GM23338 (cell line): ENCODE measurements around the gene GJB3.

Source experiments
- EZH2 ChIP-seq: fragments of 200-600 bp; sonication (generic); IDR thresholded peaks from one replicate; pipeline ENCODE4 v1.8.0; 2017; ENCODE audit warnings: antibody characterized with exemption, mild to moderate bottlenecking, low read depth; ENCODE audit not compliant: unreplicated experiment
- EZH2phosphoT487 ChIP-seq: fragments of 200-600 bp; sonication (generic); IDR thresholded peaks from one replicate; pipeline ENCODE4 v1.8.1; 2018; ENCODE audit warnings: antibody characterized with exemption; ENCODE audit not compliant: unreplicated experiment
- JUNB ChIP-seq: IDR thresholded peaks from one replicate; pipeline ENCODE4 v1.6.1; 2016; ENCODE audit warnings: antibody characterized with exemption; ENCODE audit not compliant: unreplicated experiment
- POLR2AphosphoS5 ChIP-seq: IDR thresholded peaks from 2 replicates; pipeline ENCODE4 v1.6.1; 2016; ENCODE audit warnings: antibody characterized with exemption, low read depth
- ZNF331 ChIP-seq: fragments of 250-450 bp; sonication (Bioruptor Pico); IDR thresholded peaks from 2 replicates; pipeline ENCODE4 v1.5.0; 2020; ENCODE audit warnings: low read depth, mild to moderate bottlenecking, moderate library complexity
- TF ChIP-seq, protein P1 (sequence below), 2 experiments: fragments of 200-600 bp in 1 of 2; sonication (generic) in 1 of 2; conservative IDR thresholded peaks; 2 replicates each; pipeline versions ENCODE4 v1.5.1 to v1.6.1; 2016 to 2017; ENCODE audit warnings: antibody characterized with exemption in 2 of 2, low read depth in 2 of 2, mild to moderate bottlenecking in 2 of 2, moderate library complexity in 1 of 2
- TF ChIP-seq, protein P2 (sequence below): IDR thresholded peaks from one replicate; pipeline ENCODE4 v1.6.1; 2018; ENCODE audit warnings: antibody characterized with exemption; ENCODE audit not compliant: unreplicated experiment

DNA sequence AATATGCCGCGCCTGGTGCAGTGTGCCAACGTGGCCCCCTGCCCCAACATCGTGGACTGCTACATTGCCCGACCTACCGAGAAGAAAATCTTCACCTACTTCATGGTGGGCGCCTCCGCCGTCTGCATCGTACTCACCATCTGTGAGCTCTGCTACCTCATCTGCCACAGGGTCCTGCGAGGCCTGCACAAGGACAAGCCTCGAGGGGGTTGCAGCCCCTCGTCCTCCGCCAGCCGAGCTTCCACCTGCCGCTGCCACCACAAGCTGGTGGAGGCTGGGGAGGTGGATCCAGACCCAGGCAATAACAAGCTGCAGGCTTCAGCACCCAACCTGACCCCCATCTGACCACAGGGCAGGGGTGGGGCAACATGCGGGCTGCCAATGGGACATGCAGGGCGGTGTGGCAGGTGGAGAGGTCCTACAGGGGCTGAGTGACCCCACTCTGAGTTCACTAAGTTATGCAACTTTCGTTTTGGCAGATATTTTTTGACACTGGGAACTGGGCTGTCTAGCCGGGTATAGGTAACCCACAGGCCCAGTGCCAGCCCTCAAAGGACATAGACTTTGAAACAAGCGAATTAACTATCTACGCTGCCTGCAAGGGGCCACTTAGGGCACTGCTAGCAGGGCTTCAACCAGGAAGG, 4.3 kb downstream of the GJB3 start:
- TF ChIP-seq, protein P1, sequence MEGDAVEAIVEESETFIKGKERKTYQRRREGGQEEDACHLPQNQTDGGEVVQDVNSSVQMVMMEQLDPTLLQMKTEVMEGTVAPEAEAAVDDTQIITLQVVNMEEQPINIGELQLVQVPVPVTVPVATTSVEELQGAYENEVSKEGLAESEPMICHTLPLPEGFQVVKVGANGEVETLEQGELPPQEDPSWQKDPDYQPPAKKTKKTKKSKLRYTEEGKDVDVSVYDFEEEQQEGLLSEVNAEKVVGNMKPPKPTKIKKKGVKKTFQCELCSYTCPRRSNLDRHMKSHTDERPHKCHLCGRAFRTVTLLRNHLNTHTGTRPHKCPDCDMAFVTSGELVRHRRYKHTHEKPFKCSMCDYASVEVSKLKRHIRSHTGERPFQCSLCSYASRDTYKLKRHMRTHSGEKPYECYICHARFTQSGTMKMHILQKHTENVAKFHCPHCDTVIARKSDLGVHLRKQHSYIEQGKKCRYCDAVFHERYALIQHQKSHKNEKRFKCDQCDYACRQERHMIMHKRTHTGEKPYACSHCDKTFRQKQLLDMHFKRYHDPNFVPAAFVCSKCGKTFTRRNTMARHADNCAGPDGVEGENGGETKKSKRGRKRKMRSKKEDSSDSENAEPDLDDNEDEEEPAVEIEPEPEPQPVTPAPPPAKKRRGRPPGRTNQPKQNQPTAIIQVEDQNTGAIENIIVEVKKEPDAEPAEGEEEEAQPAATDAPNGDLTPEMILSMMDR (conservative IDR thresholded peaks at IDR 0.05; ENCODE audit: low read depth in 2 of 2): no peak
- no peak for TF ChIP-seq EZH2
- no peak for TF ChIP-seq POLR2AphosphoS5
- TF ChIP-seq JUNB: no peak
- TF ChIP-seq, protein P2, sequence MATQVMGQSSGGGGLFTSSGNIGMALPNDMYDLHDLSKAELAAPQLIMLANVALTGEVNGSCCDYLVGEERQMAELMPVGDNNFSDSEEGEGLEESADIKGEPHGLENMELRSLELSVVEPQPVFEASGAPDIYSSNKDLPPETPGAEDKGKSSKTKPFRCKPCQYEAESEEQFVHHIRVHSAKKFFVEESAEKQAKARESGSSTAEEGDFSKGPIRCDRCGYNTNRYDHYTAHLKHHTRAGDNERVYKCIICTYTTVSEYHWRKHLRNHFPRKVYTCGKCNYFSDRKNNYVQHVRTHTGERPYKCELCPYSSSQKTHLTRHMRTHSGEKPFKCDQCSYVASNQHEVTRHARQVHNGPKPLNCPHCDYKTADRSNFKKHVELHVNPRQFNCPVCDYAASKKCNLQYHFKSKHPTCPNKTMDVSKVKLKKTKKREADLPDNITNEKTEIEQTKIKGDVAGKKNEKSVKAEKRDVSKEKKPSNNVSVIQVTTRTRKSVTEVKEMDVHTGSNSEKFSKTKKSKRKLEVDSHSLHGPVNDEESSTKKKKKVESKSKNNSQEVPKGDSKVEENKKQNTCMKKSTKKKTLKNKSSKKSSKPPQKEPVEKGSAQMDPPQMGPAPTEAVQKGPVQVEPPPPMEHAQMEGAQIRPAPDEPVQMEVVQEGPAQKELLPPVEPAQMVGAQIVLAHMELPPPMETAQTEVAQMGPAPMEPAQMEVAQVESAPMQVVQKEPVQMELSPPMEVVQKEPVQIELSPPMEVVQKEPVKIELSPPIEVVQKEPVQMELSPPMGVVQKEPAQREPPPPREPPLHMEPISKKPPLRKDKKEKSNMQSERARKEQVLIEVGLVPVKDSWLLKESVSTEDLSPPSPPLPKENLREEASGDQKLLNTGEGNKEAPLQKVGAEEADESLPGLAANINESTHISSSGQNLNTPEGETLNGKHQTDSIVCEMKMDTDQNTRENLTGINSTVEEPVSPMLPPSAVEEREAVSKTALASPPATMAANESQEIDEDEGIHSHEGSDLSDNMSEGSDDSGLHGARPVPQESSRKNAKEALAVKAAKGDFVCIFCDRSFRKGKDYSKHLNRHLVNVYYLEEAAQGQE: no peak
- no peak for TF ChIP-seq ZNF331 (CRISPR knock-in tag)
- no peak for TF ChIP-seq EZH2phosphoT487
